GM21619 (cell line): Measurements from ENCODE around the gene NEU4.

Experiments
- ATAC-seq: cut with Tn5 transposase; IDR thresholded peaks from one replicate; pipeline ENCODE4 v1.9.1; 2021; ENCODE audit not compliant: unreplicated experiment

NEU4 gene

DNA sequence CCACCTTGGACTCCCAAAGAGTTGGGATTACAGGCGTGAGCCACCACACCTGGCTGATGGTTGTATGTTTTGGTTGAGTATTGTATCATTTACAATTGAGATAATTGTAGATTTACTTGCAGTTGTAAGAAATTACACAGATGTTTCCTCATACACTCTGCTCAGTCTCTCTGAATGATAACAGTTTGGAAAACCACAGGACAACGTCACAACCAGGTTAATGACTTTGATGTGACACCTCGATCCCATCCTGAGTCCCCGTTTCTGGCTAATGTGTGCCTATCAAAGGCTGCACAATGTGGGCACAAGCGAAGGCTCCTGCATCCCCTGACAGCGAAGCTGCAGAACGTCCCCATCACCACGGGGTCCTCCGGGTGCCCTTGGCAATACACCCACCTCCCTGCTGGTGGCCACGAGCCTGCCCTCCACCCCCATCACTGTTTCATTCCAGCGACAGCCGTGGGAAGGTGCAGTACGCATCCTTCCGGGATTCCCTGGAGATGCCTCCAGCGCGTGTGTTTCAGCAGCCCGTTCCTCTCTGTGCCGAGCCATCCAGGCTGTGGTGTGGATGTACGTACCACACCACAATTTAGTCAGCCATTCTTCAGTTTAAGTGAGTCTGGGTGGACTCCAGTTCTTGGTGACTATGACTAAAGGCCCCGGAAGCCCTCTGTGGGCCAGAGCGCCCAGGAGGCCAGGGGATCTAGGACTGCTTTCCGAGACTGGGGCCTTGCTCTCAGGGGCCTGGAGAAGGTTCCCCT, 54.0 kb downstream of the NEU4 start:
- ATAC-seq, result no peak

DNA sequence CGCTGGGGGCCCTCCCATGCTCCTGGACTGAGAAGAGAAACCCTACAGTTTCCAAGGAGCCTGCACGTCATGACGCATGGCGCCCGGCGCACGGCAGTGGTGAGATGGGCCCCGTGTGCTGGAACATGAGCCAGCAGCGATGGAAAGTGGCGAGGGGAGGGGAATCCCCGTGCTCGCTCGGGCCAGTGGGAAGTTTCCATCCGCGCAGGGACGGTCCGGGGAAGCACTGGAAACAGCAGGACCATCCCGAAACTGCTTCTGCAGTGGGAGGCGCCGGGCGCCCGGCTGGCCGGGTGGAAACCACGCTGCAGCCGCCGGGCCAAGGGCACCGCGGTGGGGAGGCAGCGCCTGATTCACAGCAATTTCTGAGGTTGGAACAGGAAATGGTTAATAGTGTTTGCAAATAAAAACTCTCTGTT, 54.6 kb downstream of the NEU4 start:
- ATAC-seq, result no peak

DNA sequence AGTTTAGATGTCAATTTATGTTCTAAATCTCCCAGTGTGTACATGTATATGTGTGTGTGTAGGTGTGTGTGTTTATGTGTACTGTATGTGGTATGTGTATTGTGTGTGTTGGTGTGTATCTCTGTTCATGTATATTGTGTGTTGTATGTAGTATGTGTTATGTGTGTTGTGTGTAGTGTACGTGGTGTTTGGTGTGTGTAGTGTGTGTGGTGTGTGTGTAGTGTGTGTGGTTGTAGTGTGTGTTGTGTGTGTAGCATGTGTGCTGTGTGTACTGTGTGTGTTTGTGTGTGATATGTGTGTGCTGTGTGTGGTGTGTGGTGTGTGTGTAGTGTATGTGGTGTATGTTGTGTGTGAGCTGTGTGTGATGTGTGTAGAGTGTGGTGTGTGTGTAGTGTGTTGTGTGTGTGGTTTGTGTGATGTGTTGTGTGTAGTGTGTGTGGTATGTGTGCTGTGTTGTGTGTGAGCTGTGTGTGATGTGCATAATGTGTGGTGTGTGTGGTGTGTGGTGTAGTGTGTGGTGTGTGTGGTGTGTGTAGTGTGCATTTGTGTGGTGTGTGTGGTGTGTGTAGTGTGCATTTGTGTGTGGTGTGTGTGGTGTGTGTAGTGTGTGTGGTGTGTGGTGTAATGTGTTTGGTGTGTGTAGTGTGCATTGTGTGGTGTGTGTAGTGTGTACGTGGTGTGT, 55.3 kb downstream of the NEU4 start:
- ATAC-seq, result no peak

DNA sequence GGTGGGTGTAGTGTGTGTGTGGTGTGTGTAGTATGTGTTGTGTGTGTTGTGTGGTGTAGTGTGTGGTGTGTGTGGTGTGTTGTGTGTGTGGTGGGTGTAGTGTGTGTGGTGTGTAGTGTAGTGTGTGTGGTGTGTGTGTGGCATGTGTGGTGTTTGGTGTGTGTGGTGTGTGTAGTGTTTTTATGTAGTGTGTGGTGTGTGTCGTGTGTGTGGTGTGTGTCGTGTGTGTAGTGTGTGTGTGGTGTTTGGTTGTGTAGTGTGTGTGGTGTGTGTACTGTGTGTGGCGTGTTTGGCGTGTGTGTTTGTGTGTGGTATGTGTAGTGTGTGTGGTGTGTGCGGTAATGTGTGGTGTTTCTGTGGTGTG, 55.8 kb downstream of the NEU4 start:
- ATAC-seq, result no peak

DNA sequence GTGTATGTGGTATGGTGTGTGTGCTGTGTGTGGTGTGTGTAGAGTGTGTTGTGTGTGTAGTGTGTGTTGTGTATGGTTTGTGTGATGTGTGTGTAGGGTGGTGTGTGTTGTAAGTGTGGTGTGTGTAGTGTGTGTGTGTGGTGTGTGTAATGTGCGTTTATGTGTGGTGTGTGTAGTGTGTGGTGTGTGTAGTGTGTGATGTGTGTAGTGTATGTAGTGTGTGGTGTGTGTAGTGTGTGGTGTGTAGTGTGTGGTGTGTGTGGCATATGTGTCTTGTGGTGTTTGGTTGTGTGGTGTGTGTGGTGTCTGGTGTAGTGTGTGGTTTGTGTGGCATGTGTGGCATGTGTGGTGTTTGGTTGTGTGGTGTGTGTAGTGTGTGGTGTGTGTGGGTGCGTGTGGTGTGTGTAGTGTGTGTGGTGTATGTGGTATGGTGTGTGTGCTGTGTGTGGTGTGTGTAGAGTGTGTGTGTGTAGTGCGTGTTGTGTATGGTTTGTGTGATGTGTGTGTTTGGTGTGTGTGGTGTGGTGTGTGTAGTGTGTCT, 56.5 kb downstream of the NEU4 start:
- no peak for ATAC-seq

DNA sequence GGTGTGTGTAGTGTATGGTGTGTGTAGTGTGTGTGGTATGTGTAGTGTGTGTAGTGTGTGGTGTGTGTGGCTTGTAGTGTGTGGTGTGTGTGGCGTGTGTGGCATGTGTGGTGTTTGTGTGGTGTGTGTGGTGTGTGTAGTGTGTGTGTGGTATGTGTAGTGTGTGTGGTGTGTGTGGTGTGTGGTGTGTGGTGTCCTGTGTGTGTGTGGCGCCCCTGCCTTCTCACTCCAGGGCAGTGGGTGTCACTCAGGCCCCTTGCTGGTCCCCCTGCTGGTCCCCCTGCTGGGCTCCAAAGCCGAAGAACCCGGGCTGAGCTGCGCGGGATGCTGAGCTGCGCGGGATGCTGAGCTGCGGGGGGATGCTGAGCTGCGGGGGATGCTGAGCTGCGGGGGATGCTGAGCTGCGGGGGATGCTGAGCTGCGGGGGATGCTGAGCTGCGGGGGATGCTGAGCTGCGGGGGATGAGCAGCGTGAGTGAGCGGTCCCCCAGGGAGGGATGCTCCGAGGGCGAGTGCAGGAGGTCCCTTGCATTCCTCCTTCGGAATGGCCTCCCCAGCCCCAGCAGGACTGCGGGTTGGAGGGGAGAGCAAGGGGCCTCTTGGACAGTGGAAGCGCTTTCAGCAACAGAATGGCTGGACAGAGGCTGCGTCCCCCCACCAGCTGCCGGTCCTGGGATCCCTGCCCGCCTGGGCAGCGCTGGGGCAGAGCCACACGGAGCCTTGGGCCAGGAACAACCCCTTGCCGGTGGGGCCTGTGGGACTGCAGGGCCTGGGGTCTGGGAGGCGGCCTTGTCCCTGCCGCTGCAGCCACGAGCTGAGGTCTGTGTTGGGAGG, 57.2 kb downstream of the NEU4 start:
- ATAC-seq, result no peak
